DMS53 treated with DMSO at 0.1 percent for 48 hours (cell line): ENCODE measurements around the gene PSMC5.
"Not testable (repeated sequence)": the region's sequence is repeated elsewhere in the genome, so short reads cannot be mapped to it uniquely, and the experiment has no call there.

ENCODE experiments used
- DNase-seq: peaks from one replicate; lab custom pipeline; 2025; ENCODE audit not compliant: unreplicated experiment; lab: John Stamatoyannopoulos, UW

PSMC5 gene

GRCh38 chr17:63838631-63839171 lies 11.5 kb downstream of the PSMC5 start:
- no peak for DNase-seq

DNA sequence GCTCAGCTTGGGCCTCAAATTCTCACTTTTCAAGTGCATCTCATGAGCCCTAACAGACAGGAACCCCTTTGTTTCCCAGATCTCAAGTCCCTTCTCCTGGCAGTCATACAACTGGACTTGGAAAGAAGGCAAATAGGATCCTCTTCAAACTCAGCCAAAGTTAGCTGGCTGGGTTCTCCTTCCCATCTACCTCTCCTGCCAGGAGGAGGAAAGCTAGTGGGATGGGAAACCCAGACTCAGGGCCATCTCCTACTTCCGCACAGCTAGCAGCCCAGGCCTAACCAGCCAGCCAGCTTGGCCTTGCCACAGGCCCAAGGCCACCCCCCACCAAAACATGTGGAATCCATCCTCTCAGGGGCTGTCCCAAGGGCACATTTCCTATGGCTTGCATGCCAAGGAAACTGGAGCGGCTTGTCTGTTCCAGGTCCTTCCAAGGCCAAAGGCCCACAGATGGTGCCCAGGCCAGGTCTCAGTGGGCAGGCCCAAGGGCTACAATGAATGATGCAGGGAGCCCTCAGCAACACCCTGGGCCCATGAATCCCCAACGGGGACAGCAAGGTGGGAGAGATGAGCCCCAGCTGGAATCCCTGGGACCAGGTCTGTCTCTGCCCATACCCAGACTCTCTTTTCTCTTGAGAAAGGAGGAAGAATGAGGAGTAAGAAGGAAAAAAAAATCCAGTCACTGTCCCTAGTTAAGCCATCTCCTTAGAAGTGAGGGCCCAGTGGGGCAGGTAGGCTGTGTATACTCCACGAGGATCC lies 13.5 kb downstream of the PSMC5 start:
- DNase-seq, result no peak

DNA sequence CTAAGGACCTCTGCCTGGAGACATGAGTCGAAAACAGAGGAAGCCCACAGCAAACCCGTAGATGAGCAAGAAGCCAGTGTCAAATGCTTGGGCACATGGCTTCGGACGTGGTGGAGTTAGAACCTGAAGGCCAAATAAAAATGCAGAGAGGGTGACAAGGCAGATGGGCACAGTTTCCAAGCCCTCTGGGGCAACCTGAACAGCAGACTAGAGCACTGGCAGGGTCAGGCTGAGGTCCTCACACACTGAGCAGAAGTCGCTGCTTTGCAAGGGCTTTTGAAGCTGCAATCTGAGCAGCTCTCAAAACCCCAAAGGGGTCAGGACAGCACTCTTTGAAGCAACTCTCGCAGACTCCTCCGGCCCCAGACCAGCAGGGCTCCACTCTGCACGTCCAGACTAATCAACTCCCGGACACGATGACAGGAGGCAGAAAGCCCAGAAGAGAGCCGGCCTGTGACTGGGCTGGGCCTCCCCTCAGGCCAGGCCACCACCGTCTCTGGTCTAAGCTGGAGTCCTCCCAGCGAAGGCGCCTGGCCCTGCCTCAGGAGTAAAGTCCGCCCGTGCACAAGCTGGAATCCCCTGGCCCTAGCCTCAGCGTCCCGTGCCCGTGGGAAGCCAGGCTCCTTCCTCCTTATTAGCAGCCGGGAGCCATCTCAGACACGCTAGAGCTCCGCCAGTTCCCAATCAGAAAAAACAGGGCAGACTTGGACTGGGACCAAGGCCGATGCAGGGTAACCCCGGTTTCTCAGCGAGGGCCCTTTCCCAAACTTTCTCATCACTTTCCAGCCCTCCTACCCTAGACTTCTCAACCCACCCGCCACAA lies 14.3 kb downstream of the PSMC5 start:
- DNase-seq, result no peak

- DNase-seq, result no peak
These were observed 14.9 kb downstream of the PSMC5 start for GRCh38 chr17:63842173-63842539.

DNA sequence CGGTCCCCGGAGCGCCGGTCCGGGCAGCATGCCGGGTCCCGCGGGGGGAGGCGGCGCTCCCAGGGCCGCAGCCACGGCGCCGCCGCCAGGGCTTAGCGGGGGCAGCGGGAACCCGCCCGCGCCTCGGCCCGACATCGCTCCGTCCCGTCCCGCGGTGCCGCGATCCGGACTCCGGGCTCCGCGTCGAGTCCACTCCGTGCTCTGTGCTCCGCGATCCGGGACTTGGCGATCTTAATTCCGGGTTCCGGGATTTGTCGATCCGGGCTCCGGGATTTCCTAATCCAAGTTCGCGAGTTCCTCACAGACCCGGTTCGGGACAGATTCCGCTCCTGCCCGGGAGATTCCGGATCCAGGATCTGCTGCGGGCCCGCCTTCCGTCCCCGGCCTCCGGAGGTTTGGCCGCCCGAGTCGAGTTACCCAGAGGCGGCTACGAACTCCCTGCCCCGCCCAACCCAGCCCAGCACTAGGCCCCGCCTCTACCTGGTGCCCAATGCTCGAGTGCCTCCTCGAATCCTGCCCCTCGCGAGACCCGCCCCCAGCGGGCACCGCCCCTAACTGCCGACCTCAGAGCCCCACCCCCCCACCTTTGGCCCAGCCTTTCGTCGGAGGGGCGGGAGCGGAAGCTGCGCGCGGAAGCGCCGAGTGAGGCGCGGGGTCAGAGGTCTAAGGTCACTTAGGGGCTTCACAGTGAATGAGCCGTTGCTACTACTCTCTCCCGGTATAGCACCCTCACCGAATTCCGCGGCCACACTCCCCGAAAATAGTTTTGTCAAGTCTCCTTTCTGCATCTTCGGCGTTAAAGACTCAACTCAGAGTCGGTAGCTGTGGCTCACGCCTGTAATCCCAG lies 15.5 kb downstream of the PSMC5 start, which contains the start of gene SMARCD2:
SMARCD2 (minus strand) TSS at position 146 of the 847 bp plus-strand sequence; CDS start at position 135, 11 bp downstream.
- peak; percentile 84 for DNase-seq

GRCh38 chr17:63843387-63843888 lies 16.2 kb downstream of the PSMC5 start:
- DNase-seq, result not testable (repeated sequence)

GRCh38 chr17:63843910-63844677 lies 16.9 kb downstream of the PSMC5 start:
- no peak for DNase-seq

DNA sequence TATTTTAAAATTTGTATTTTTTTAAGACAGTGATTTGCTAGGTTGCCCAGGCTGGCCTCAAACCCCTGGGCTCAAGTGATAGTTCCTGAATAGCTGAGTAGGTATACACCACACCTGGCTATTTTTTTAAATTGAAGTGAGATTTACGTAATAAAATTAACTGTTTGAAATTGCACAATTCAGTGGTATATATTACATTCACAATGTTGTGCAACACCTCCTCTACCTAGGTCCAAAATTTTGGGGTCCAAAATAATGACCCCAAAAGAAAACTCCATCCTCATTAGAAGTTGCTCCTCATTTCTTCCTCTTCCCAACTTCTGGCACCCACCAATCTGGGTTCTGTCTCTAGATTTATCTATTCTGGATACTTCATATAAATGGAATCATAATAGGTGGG lies 18.3 kb downstream of the PSMC5 start:
- no peak for DNase-seq

- no peak for DNase-seq
These were observed 20.5 kb downstream of the PSMC5 start for GRCh38 chr17:63847525-63848249.

- DNase-seq, result peak; percentile 59
These were observed 21.8 kb downstream of the PSMC5 start for GRCh38 chr17:63848834-63849689.

GRCh38 chr17:63850401-63850800 lies 23.2 kb downstream of the PSMC5 start:
- DNase-seq, result no peak

GRCh38 chr17:63853260-63853659 lies 26.0 kb downstream of the PSMC5 start:
- DNase-seq, result no peak

GRCh38 chr17:63854709-63855108 lies 27.5 kb downstream of the PSMC5 start:
- no peak for DNase-seq

DNA sequence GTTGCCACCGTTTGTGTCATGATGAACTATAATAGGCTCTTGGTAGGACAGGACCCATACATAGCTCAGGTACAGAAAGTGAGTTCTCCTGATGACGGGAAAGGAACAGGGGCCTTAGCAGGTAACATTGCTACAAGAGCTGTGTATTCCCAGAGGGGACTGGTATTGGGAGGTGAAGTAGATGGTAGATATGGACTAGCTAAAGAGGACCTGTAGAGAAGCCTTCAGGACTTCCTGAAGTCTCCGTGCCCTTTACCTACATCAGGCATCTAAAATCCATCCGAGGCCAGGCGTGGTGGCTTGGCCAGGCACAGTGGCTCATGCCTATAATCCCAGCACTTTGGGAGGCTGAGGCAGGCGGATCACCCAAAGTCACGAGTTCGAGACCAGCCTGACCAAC lies 28.0 kb downstream of the PSMC5 start:
- DNase-seq, result no peak

- DNase-seq, result not testable (repeated sequence)
These were observed 29.2 kb downstream of the PSMC5 start for GRCh38 chr17:63856425-63856824.

- no peak for DNase-seq
These were observed 32.0 kb downstream of the PSMC5 start for GRCh38 chr17:63859257-63859656.

GRCh38 chr17:63866625-63867024 lies 39.4 kb downstream of the PSMC5 start:
- not testable (repeated sequence) for DNase-seq

DNA sequence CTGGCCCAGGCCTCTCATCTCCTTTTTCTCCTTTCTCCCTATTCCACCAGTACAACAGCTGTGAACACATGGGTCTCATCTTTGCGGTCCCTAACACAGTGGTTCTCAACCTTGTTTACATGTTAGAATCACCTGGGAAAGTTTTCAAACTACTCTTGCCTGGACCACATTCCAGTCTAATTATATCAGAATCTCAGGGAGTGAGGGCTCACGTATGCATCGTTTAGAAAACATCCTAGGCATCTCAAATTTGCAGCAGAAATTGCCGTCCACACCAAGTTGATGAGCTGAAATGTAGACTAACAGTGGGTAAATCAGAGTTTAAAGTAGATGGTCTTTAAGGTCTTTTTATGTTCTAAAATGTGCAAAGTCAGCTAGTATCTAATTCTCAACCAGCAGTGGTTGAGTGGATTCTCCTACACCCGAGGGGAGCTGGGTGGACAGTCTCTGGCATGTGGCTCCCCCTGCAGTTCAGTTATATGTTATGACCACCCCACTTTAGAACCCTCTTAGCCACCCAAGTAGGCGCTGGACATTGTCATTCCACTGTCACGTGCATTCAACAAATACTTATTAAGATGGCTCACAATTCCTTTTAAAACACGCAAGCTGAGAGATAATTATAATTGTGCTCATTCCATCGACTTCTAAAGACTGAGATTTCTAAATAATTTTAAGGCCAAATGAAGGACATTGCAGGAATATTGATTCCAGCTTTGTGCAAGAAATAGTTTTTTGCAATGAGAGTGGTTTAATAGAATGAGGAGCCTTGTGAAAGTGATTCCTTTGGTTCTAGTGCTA lies 42.5 kb downstream of the PSMC5 start:
- not testable (repeated sequence) for DNase-seq
